GM23338 (cell line): ENCODE measurements around the gene ROR1. TPM values are rescaled to one million over a fixed set of nuclear protein-coding genes. Genes with fewer than 3 reads are reported as not detected.
A peak's percentile ranks its signal among the peaks of the same experiment; 100 is the strongest.

Experiments used
- ATAC-seq: fragments of 200-7000 bp; cut with Tn5 transposase; 3 replicates; pipeline ENCODE4 v1.9.1; 2020
- DNase-seq: peaks from one replicate; pipeline ENCODE4 v3.0.0-alpha.2; 2015; ENCODE audit warnings: low spot score
- H2AFZ ChIP-seq: fragments of 200-600 bp; sonication (generic); 2 replicates; pipeline ENCODE4 v1.8.0; 2016; ENCODE audit warnings: antibody characterized with exemption, mild to moderate bottlenecking, moderate library complexity
- H3F3A ChIP-seq: fragments of 200-600 bp; sonication (generic); replicated peaks from 2 replicates; pipeline ENCODE4 v1.8.0; 2017; ENCODE audit warnings: antibody characterized with exemption, mixed run types, low read depth
- H3K27ac ChIP-seq: fragments of 200-600 bp; sonication (generic); 2 replicates; pipeline ENCODE4 v1.6.1; 2016; ENCODE audit warnings: low read depth
- H3K27me3 ChIP-seq: fragments of 200-600 bp; sonication (generic); 2 replicates; pipeline ENCODE4 v1.8.0; 2016; ENCODE audit warnings: mild to moderate bottlenecking, mixed run types, moderate library complexity; ENCODE audit not compliant: insufficient read depth
- H3K36me3 ChIP-seq: fragments of 200-600 bp; sonication (generic); 2 replicates; pipeline ENCODE4 v1.8.0; 2016; ENCODE audit warnings: mild to moderate bottlenecking; ENCODE audit not compliant: insufficient read depth
- H3K4me1 ChIP-seq: fragments of 200-600 bp; sonication (generic); 2 replicates; pipeline ENCODE4 v1.8.0; 2016; ENCODE audit warnings: mild to moderate bottlenecking, moderate library complexity; ENCODE audit not compliant: insufficient read depth
- H3K4me2 ChIP-seq: fragments of 200-600 bp; sonication (generic); 2 replicates; pipeline ENCODE4 v1.7.1; 2017; ENCODE audit warnings: mixed run types
- H3K4me3 ChIP-seq: fragments of 200-600 bp; sonication (generic); 2 replicates; pipeline ENCODE4 v1.6.1; 2016; ENCODE audit warnings: mixed run types
- H3K79me2 ChIP-seq: fragments of 200-600 bp; sonication (generic); replicated peaks from 2 replicates; pipeline ENCODE4 v1.8.0; 2017; ENCODE audit warnings: mild to moderate bottlenecking; ENCODE audit not compliant: insufficient read depth
- H3K9me2 ChIP-seq: fragments of 200-600 bp; sonication (generic); 2 replicates; pipeline ENCODE4 v1.8.0; 2017; ENCODE audit not compliant: insufficient read depth
- H4K20me1 ChIP-seq: fragments of 200-600 bp; sonication (generic); replicated peaks from 2 replicates; pipeline ENCODE4 v1.8.0; 2017; ENCODE audit warnings: mild to moderate bottlenecking; ENCODE audit not compliant: insufficient read depth
- H3K27ac Mint-ChIP-seq: 2 replicates; pipeline ENCODE4 v1.8.0; 2020; ENCODE audit warnings: inconsistent platforms, mild to moderate bottlenecking, moderate library complexity, mixed read lengths
- H3K27me3 Mint-ChIP-seq: 3 replicates; pipeline ENCODE4 v1.8.0; 2022; ENCODE audit warnings: low read depth, mild to moderate bottlenecking, moderate library complexity, mixed read lengths, inconsistent platforms; ENCODE audit not compliant: insufficient read depth, poor library complexity
- H3K36me3 Mint-ChIP-seq: 3 replicates; pipeline ENCODE4 v1.8.0; 2021; ENCODE audit warnings: low read depth, mild to moderate bottlenecking, inconsistent platforms, moderate library complexity, mixed read lengths
- H3K4me1 Mint-ChIP-seq: 3 replicates; pipeline ENCODE4 v1.8.0; 2020; ENCODE audit warnings: mild to moderate bottlenecking, inconsistent platforms, mixed read lengths
- H3K4me3 Mint-ChIP-seq: 3 replicates; pipeline ENCODE4 v1.8.0; 2021; ENCODE audit warnings: moderate library complexity, mild to moderate bottlenecking, inconsistent platforms, mixed read lengths
- H3K9me3 Mint-ChIP-seq: 3 replicates; pipeline ENCODE4 v1.8.0; 2020; ENCODE audit warnings: moderate library complexity, mild to moderate bottlenecking, inconsistent platforms, mixed read lengths
- CREB1 ChIP-seq: fragments of 250-450 bp; sonication (Bioruptor Pico); IDR thresholded peaks from 2 replicates; pipeline ENCODE4 v1.5.0; 2020; ENCODE audit warnings: low read depth, mild to moderate bottlenecking, moderate library complexity
- EZH2 ChIP-seq: fragments of 200-600 bp; sonication (generic); IDR thresholded peaks from one replicate; pipeline ENCODE4 v1.8.0; 2017; ENCODE audit warnings: antibody characterized with exemption, mild to moderate bottlenecking, low read depth; ENCODE audit not compliant: unreplicated experiment
- EZH2phosphoT487 ChIP-seq: fragments of 200-600 bp; sonication (generic); IDR thresholded peaks from one replicate; pipeline ENCODE4 v1.8.1; 2018; ENCODE audit warnings: antibody characterized with exemption; ENCODE audit not compliant: unreplicated experiment
- JUNB ChIP-seq: IDR thresholded peaks from one replicate; pipeline ENCODE4 v1.6.1; 2016; ENCODE audit warnings: antibody characterized with exemption; ENCODE audit not compliant: unreplicated experiment
- NANOG ChIP-seq: IDR thresholded peaks from 2 replicates; pipeline ENCODE4 v1.6.1; 2016; ENCODE audit warnings: antibody characterized with exemption, borderline replicate concordance
- ZNF114 ChIP-seq: fragments of 250-450 bp; sonication (Bioruptor Pico); IDR thresholded peaks from 2 replicates; pipeline ENCODE4 v1.5.0; 2020; ENCODE audit warnings: mild to moderate bottlenecking, moderate library complexity
- ZNF331 ChIP-seq: fragments of 250-450 bp; sonication (Bioruptor Pico); IDR thresholded peaks from 2 replicates; pipeline ENCODE4 v1.5.0; 2020; ENCODE audit warnings: low read depth, mild to moderate bottlenecking, moderate library complexity
- ZNF462 ChIP-seq: fragments of 250-450 bp; sonication (Bioruptor Pico); IDR thresholded peaks from 2 replicates; pipeline ENCODE4 v1.5.0; 2020; ENCODE audit warnings: mild to moderate bottlenecking, moderate library complexity
- polyA plus RNA-seq: library from polyadenylated mRNA; unstranded; fragments of >200 nt; fragmentation: Nextera tagmentation; extraction: Ambion mirVana; gene quantifications from 2 replicates; pipeline ENCODE4 v1.2.1, GENCODE V29; 2016
- total RNA-seq: library from RNA; depleted of rRNA; stranded (reverse); fragments of >200 nt; shearing (Covaris generic); gene quantifications from 2 replicates; pipeline ENCODE4 v1.2.3, GENCODE V29; 2014

Gene ROR1
- total and polyA plus RNA-seq, 2 experiments from 2014 or later: 59.7 to 96.0 TPM

- no peak for TF ChIP-seq ZNF462 (CRISPR knock-in tag)
Observed at GRCh38 chr1:63780565-63780964, 6.7 kb downstream of the ROR1 start (continued).

GRCh38 chr1:63782982-63783381, 9.2 kb downstream of the ROR1 start:
- peaks cover 92% of the 10 kb centered on the region for H3K4me1 ChIP-seq
- H3K9me2 ChIP-seq: no peaks in the 10 kb centered on the region
- Mint-ChIP-seq H3K36me3 (peaks cover 2% of the 10 kb centered on the region; the same call in 1 of the 3 replicates), H3K27ac (peak overlapping the region; percentile 92), H3K4me3 (peak overlapping the region; percentile 59), H3K27me3 (peaks cover 11% of the 10 kb centered on the region), H3K4me1 (peaks cover 92% of the 10 kb centered on the region), H3K9me3 (no peaks in the 10 kb centered on the region; the same call in 2 of the 3 replicates)
- H3K4me3 ChIP-seq: peak overlapping the region; percentile 37
- ATAC-seq (peak; percentile 83), DNase-seq (peak; percentile 83)
- no peaks in the 10 kb centered on the region for H3K36me3 ChIP-seq
- peak overlapping the region; percentile 77 for H3K4me2 ChIP-seq
- H3F3A ChIP-seq: peaks cover 12% of the 10 kb centered on the region; the same call in 1 of the 2 replicates
- peaks cover 92% of the 10 kb centered on the region for H3K79me2 ChIP-seq
- no peaks in the 10 kb centered on the region for H3K27me3 ChIP-seq
- no peaks in the 10 kb centered on the region for H4K20me1 ChIP-seq
- peak overlapping the region; percentile 96 for H3K27ac ChIP-seq
- H2AFZ ChIP-seq: no peak overlapping the region
- no peak for TF ChIP-seq EZH2phosphoT487
- TF ChIP-seq JUNB: no peak
- peak; percentile 88 for TF ChIP-seq NANOG
- no peak for TF ChIP-seq EZH2
- TF ChIP-seq ZNF462 (CRISPR knock-in tag): peak; percentile 98
- TF ChIP-seq ZNF114: peak; percentile 15; the same call in 1 of the 2 replicates
- no peak for TF ChIP-seq ZNF331 (CRISPR knock-in tag)
- TF ChIP-seq CREB1 (CRISPR knock-in tag): no peak
